GM23338 (cell line): Measurements from ENCODE around the gene CD80.

ENCODE experiments used
- CREB1 ChIP-seq: fragments of 250-450 bp; sonication (Bioruptor Pico); IDR thresholded peaks from 2 replicates; pipeline ENCODE4 v1.5.0; 2020; ENCODE audit warnings: low read depth, mild to moderate bottlenecking, moderate library complexity
- CTCF ChIP-seq, 2 experiments: fragments of 200-600 bp in 1 of 2; sonication (generic) in 1 of 2; conservative IDR thresholded peaks; 2 replicates each; pipeline versions ENCODE4 v1.5.1 to v1.6.1; 2016 to 2017; ENCODE audit warnings: antibody characterized with exemption in 2 of 2, low read depth in 2 of 2, mild to moderate bottlenecking in 2 of 2, moderate library complexity in 1 of 2
- EZH2 ChIP-seq: fragments of 200-600 bp; sonication (generic); IDR thresholded peaks from one replicate; pipeline ENCODE4 v1.8.0; 2017; ENCODE audit warnings: antibody characterized with exemption, mild to moderate bottlenecking, low read depth; ENCODE audit not compliant: unreplicated experiment
- EZH2phosphoT487 ChIP-seq: fragments of 200-600 bp; sonication (generic); IDR thresholded peaks from one replicate; pipeline ENCODE4 v1.8.1; 2018; ENCODE audit warnings: antibody characterized with exemption; ENCODE audit not compliant: unreplicated experiment
- POLR2AphosphoS5 ChIP-seq: IDR thresholded peaks from 2 replicates; pipeline ENCODE4 v1.6.1; 2016; ENCODE audit warnings: antibody characterized with exemption, low read depth
- REST ChIP-seq: IDR thresholded peaks from one replicate; pipeline ENCODE4 v1.6.1; 2018; ENCODE audit warnings: antibody characterized with exemption; ENCODE audit not compliant: unreplicated experiment
- ZNF114 ChIP-seq: fragments of 250-450 bp; sonication (Bioruptor Pico); IDR thresholded peaks from 2 replicates; pipeline ENCODE4 v1.5.0; 2020; ENCODE audit warnings: mild to moderate bottlenecking, moderate library complexity

- TF ChIP-seq REST: no peak
- TF ChIP-seq CTCF (conservative IDR thresholded peaks at IDR 0.05; ENCODE audit: low read depth in 2 of 2): no peak
- no peak for TF ChIP-seq POLR2AphosphoS5
- TF ChIP-seq EZH2: no peak
- TF ChIP-seq CREB1: no peak
- TF ChIP-seq ZNF114 (CRISPR knock-in tag): no peak
- no peak for TF ChIP-seq EZH2phosphoT487
Measured at GRCh38 chr3:119481079-119481478, 78.3 kb downstream of the CD80 start.
